Measurements from ENCODE around the gene BTC.

Gene BTC

DNA sequence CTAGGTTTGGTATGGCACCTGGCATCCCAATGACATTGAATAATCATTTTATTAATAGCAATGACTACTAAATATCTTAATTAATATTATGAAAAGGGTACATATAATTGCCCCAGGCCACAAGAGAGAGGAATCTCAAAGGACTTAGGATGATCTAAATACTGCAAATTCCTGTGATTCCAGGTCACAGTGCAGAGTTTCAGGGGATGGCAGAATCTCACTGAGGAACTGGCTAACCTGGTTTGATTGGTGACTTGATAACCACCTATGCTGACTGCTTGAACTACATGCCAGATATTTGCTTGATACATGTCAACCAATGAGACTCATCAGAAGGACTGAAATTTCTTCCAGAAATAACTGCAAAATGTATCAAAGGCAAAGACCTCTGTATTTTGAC, 37.2 kb downstream of the BTC start:
- Histone ChIP-seq H3K9me3 (ENCODE audit: control insufficient read depth, low read length) (no peaks in the 10 kb centered on the region), H3K4me3 (ENCODE audit: extremely low read depth, insufficient read depth, low read length, poor library complexity, severe bottlenecking) (no peak overlapping the region), H3K27ac (ENCODE audit: low read depth, low read length, severe bottlenecking) (no peak overlapping the region), H3K36me3 (ENCODE audit: control insufficient read depth, insufficient read depth, low read length) (no peaks in the 10 kb centered on the region), H3K4me1 (ENCODE audit: control insufficient read depth, insufficient read depth, low read length, poor library complexity, severe bottlenecking) (no peaks in the 10 kb centered on the region)

DNA sequence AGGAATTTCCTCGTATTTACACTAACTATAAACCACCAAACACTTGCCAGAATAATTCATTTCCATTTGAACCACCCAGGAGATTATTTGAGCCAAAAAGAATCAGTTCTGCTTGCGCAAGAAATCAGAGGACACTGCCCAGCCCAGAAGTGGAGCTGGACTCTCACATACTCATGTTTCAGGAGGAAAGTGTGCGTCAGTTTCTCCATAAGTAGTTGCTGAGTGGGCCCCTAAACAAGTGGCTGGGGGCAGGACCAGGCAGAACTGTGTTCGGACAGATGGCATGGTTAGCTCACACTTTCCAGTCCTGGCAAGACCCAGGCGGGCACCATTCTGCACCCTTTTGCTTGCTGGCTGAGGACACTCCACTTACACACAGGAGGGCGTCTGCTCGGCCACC, 38.8 kb downstream of the BTC start:
- Histone ChIP-seq H3K9me3 (ENCODE audit: control insufficient read depth, low read length) (no peaks in the 10 kb centered on the region), H3K36me3 (ENCODE audit: control insufficient read depth, insufficient read depth, low read length) (no peaks in the 10 kb centered on the region), H3K27ac (ENCODE audit: low read depth, low read length, severe bottlenecking) (no peak overlapping the region), H3K4me1 (ENCODE audit: control insufficient read depth, insufficient read depth, low read length, poor library complexity, severe bottlenecking) (no peaks in the 10 kb centered on the region), H3K4me3 (ENCODE audit: extremely low read depth, insufficient read depth, low read length, poor library complexity, severe bottlenecking) (no peak overlapping the region)
- WGBS, 2 experiments (ENCODE audit: insufficient coverage in 2 of 2): 74 to 89% methylated on average over 2 to 4 of the region's 7 CpGs

DNA sequence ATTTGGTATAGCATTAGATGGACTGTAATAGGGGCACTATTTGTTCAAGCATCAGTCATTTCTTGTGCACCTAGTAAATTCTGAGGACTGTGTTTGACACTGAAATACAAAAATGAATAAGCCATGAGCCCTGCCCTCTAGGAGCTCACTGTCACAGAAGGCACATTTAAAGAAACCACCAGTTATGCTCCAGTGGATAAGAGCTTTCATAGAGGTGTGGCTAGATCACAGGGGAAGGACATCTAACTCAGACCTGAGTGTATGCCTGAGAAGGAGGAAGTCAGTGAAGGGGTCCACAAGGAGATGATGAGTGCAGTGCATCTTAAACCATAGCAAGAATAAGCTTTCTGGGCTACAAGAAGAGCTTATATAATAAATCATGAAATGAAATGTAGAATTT, 40.1 kb downstream of the BTC start:
- H3K9me3 ChIP-seq (ENCODE audit: control insufficient read depth, low read length): no peaks in the 10 kb centered on the region
- H3K4me3 ChIP-seq (ENCODE audit: extremely low read depth, insufficient read depth, low read length, poor library complexity, severe bottlenecking): no peak overlapping the region
- H3K4me1 ChIP-seq (ENCODE audit: control insufficient read depth, insufficient read depth, low read length, poor library complexity, severe bottlenecking): no peaks in the 10 kb centered on the region
- no peak overlapping the region for H3K27ac ChIP-seq (ENCODE audit: low read depth, low read length, severe bottlenecking)
- no peaks in the 10 kb centered on the region for H3K36me3 ChIP-seq (ENCODE audit: control insufficient read depth, insufficient read depth, low read length)

DNA sequence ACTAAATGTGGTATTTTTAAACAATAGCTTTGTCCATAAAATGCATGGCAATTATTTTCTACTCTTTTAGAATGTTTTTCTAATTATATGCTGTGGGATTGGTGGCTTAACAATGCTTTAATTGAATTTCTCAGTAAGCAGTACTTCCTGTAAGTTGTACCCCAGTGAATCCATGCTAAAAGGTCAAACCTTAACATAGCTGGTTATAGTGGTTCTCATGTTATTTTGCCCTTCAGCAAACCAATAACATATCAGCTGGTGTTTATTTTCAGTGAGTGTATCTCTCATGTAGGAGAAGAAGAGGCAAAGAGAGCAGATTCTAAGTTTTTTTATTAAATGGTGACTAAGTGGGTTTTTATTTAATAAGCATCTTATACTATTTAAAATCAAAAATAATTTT, 41.5 kb downstream of the BTC start:
- H3K4me1 ChIP-seq (ENCODE audit: control insufficient read depth, insufficient read depth, low read length, poor library complexity, severe bottlenecking): no peaks in the 10 kb centered on the region
- no peak overlapping the region for H3K27ac ChIP-seq (ENCODE audit: low read depth, low read length, severe bottlenecking)
- no peaks in the 10 kb centered on the region for H3K36me3 ChIP-seq (ENCODE audit: control insufficient read depth, insufficient read depth, low read length)
- no peaks in the 10 kb centered on the region for H3K9me3 ChIP-seq (ENCODE audit: control insufficient read depth, low read length)
- H3K4me3 ChIP-seq (ENCODE audit: extremely low read depth, insufficient read depth, low read length, poor library complexity, severe bottlenecking): no peak overlapping the region

DNA sequence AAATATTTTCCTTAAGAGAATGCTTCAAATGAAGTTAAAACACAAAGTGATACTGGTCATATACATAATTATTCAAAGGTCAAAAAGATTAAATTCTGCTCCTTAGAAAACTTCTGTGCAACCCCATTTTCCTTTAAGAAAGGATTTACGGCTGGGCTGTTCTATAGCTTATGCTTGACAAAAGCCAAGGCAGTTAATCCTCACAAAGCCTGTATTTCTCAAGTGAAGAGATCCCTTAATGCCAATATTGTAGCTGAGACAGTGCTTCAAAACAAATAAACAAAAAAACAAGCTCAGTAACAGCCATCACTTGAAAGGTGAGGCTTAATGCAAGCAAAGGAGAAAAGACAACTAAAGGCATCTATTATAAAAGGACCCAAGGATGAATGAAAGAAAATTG, 42.5 kb downstream of the BTC start:
- no peak overlapping the region for H3K27ac ChIP-seq (ENCODE audit: low read depth, low read length, severe bottlenecking)
- no peaks in the 10 kb centered on the region for H3K4me1 ChIP-seq (ENCODE audit: control insufficient read depth, insufficient read depth, low read length, poor library complexity, severe bottlenecking)
- WGBS, 2 experiments (ENCODE audit: insufficient coverage in 2 of 2): 78 to 88% methylated on average over 1 of the region's 1 CpG
- no peak overlapping the region for H3K4me3 ChIP-seq (ENCODE audit: extremely low read depth, insufficient read depth, low read length, poor library complexity, severe bottlenecking)
- no peaks in the 10 kb centered on the region for H3K36me3 ChIP-seq (ENCODE audit: control insufficient read depth, insufficient read depth, low read length)
- H3K9me3 ChIP-seq (ENCODE audit: control insufficient read depth, low read length): no peaks in the 10 kb centered on the region

DNA sequence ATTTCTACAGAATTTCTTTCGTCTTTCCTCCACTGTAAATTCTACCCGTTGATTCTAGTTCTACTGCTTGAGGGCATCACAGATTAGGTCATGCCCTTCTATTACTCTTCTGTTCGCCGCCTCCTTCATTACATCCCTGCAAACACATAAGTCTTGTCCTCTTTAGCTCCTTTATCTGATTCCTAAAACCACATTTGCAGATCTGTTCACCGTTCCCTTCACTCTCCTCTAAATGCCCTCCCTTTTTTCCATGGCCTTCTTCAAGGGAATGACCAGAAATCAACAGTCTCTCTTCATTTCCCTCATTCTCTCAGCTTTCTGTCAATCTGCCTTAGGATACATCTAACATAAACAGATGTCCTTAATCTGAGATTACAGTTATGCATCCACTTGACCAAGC, 43.1 kb downstream of the BTC start:
- no peaks in the 10 kb centered on the region for H3K4me1 ChIP-seq (ENCODE audit: control insufficient read depth, insufficient read depth, low read length, poor library complexity, severe bottlenecking)
- no peak overlapping the region for H3K4me3 ChIP-seq (ENCODE audit: extremely low read depth, insufficient read depth, low read length, poor library complexity, severe bottlenecking)
- no peak overlapping the region for H3K27ac ChIP-seq (ENCODE audit: low read depth, low read length, severe bottlenecking)
- no peaks in the 10 kb centered on the region for H3K9me3 ChIP-seq (ENCODE audit: control insufficient read depth, low read length)
- 61 to 71% methylated on average over 4 to 5 of the region's 5 CpGs for WGBS, 2 experiments (ENCODE audit: insufficient coverage in 2 of 2)
- no peaks in the 10 kb centered on the region for H3K36me3 ChIP-seq (ENCODE audit: control insufficient read depth, insufficient read depth, low read length)

DNA sequence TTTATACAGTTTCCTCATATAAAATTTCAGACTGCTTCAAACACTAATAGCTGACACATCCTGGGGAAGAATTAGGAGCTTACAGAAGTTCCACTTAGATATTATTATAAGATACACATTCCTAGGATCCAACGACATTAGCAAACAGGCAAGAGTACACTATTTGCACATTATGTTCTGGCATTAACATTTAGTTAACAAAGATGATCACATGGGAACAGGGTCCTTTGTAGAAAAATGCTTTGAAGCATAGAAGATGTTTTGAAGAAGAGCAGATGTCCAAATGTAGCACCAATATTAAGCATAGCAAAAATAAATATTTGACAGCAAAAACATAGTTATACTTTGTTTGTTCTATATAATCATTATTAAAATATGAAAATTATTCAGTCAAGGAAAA, 52.1 kb downstream of the BTC start:
- Histone ChIP-seq H3K4me3 (ENCODE audit: extremely low read depth, insufficient read depth, low read length, poor library complexity, severe bottlenecking) (no peak overlapping the region), H3K27ac (ENCODE audit: low read depth, low read length, severe bottlenecking) (no peak overlapping the region), H3K36me3 (ENCODE audit: control insufficient read depth, insufficient read depth, low read length) (no peaks in the 10 kb centered on the region), H3K4me1 (ENCODE audit: control insufficient read depth, insufficient read depth, low read length, poor library complexity, severe bottlenecking) (no peaks in the 10 kb centered on the region), H3K9me3 (ENCODE audit: control insufficient read depth, low read length) (no peaks in the 10 kb centered on the region)
- no CpG with 5 or more reads among the region's 1 CpG for WGBS, 2 experiments (ENCODE audit: insufficient coverage in 2 of 2)

DNA sequence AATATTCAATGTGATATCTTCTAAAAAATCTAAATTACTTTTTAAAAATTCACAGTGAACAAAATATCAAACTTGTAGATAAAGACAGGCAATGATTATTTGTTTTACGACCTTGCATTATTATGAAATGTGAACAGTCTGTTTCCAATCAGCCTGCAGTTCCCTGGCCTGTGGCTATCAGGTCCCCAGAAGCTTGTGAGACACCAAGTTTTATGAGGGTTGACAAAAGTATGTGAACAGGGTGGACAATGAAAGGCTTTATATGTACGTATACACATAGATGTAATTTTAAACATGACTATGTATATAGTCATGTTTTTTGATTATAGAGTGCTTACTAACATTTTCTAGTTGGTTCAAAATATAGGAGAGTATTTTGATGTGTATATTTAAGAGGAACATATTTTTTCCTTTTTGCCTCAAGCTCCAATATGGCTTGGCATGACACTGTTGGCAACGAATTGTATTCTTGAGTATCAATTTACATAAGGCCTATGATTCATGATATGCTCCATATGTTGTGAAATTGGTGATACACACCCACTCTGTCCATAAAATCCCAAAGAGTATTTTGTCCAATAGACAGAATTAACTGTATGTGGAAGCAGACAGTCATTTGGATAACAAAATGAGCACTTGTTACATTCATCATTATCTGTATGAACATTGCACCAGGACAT, 55.7 kb downstream of the BTC start:
- no peaks in the 10 kb centered on the region for H3K36me3 ChIP-seq (ENCODE audit: control insufficient read depth, insufficient read depth, low read length)
- WGBS, 2 experiments (ENCODE audit: insufficient coverage in 2 of 2): 100% methylated on average over 1 of the region's 3 CpGs; no CpG with 5 or more reads in 1 of the 2 experiments
- no peaks in the 10 kb centered on the region for H3K9me3 ChIP-seq (ENCODE audit: control insufficient read depth, low read length)
- no peak overlapping the region for H3K27ac ChIP-seq (ENCODE audit: low read depth, low read length, severe bottlenecking)
- no peaks in the 10 kb centered on the region for H3K4me1 ChIP-seq (ENCODE audit: control insufficient read depth, insufficient read depth, low read length, poor library complexity, severe bottlenecking)
- H3K4me3 ChIP-seq (ENCODE audit: extremely low read depth, insufficient read depth, low read length, poor library complexity, severe bottlenecking): no peak overlapping the region

DNA sequence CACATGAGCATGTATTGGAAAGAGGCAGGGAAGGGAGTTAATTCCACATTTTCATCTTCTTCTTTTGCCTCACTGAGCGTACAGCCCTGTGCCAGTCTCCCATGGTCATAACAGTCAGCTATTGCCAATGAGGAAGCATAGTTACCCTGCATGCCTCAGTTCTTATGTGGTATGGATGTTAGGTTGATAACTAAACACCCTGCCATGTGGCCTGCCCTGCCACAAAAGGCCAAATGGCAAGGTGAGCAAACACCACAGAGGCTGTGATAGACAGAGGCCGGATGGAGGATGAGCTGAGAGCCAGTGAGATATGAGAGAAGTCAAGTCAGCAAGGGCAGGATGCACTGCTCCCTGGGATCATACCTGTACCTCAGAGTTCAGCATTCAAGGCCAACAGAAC, 59.3 kb downstream of the BTC start:
- H3K4me1 ChIP-seq (ENCODE audit: control insufficient read depth, insufficient read depth, low read length, poor library complexity, severe bottlenecking): no peaks in the 10 kb centered on the region
- no peaks in the 10 kb centered on the region for H3K9me3 ChIP-seq (ENCODE audit: control insufficient read depth, low read length)
- H3K27ac ChIP-seq (ENCODE audit: low read depth, low read length, severe bottlenecking): no peak overlapping the region
- WGBS, 2 experiments (ENCODE audit: insufficient coverage in 2 of 2): 80 to 91% methylated on average over 1 of the region's 2 CpGs
- no peak overlapping the region for H3K4me3 ChIP-seq (ENCODE audit: extremely low read depth, insufficient read depth, low read length, poor library complexity, severe bottlenecking)
- no peaks in the 10 kb centered on the region for H3K36me3 ChIP-seq (ENCODE audit: control insufficient read depth, insufficient read depth, low read length)

DNA sequence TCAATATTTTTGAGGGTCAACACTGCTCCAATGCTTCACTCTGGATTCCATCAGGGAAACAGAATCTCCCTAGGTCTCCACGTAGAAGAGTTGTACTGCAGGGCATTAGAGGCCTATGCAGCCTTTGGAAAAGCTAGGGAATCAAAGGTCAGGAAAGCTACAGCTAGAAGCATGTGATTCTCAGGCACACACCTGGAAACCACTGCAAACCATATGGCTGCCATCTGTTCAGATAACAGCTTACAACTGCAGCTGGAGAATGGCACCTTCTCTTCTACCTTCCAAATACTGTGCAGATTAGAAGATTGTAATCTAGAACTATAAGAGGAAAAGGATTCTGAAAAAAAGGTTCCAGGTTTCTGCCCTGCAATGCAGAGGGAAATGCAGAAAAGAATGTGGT, 60.6 kb downstream of the BTC start:
- 82% methylated on average over 1 of the region's 1 CpG; no CpG with 5 or more reads in 1 of the 2 experiments for WGBS, 2 experiments (ENCODE audit: insufficient coverage in 2 of 2)
- Histone ChIP-seq H3K9me3 (ENCODE audit: control insufficient read depth, low read length) (no peaks in the 10 kb centered on the region), H3K4me1 (ENCODE audit: control insufficient read depth, insufficient read depth, low read length, poor library complexity, severe bottlenecking) (no peaks in the 10 kb centered on the region), H3K4me3 (ENCODE audit: extremely low read depth, insufficient read depth, low read length, poor library complexity, severe bottlenecking) (no peak overlapping the region), H3K27ac (ENCODE audit: low read depth, low read length, severe bottlenecking) (no peak overlapping the region), H3K36me3 (ENCODE audit: control insufficient read depth, insufficient read depth, low read length) (no peaks in the 10 kb centered on the region)

DNA sequence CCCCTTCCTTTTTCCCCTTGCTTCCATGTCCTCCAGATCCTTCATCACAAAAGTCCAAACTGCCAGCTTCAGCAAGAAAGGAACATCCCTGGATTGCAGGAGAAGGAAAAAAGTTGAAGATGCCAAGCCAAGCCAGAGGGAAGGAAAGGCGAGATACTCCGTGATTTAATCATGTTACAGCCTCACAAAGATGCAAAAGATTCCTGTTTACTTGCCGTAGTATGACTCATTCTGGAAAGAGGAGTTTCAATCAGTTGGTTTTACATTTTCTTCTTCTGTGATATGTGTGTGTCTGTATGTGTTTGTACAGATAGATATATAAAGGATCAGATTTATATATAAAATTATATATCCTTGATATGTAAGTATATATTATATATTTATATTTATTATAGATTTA, 69.3 kb downstream of the BTC start:
- 83 to 86% methylated on average over 2 to 3 of the region's 3 CpGs for whole genome bisulfite sequencing, 2 experiments (ENCODE audit: insufficient coverage in 2 of 2)
- Histone ChIP-seq H3K9me3 (ENCODE audit: control insufficient read depth, low read length) (no peaks in the 10 kb centered on the region), H3K4me3 (ENCODE audit: extremely low read depth, insufficient read depth, low read length, poor library complexity, severe bottlenecking) (no peak overlapping the region), H3K36me3 (ENCODE audit: control insufficient read depth, insufficient read depth, low read length) (no peaks in the 10 kb centered on the region), H3K27ac (ENCODE audit: low read depth, low read length, severe bottlenecking) (no peak overlapping the region), H3K4me1 (ENCODE audit: control insufficient read depth, insufficient read depth, low read length, poor library complexity, severe bottlenecking) (no peaks in the 10 kb centered on the region)

DNA sequence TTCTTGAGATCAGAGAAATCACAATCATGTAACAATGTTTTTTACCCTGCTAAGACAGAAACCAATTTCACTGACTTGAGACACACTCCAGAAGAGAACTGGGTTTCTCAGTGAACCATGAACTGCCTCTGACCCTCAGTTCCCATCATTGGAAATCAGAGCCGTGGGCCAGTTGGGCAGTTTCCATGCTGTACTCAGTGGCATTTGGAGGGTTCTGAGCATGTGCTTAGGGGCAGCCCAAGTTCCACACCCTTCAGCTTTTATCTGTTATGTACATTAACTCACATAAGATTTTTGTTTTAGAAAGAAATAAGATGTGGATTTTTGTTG, 77.9 kb downstream of the BTC start:
- no CpG with 5 or more reads among the region's 1 CpG for WGBS, 2 experiments (ENCODE audit: insufficient coverage in 2 of 2)
- Histone ChIP-seq H3K36me3 (ENCODE audit: control insufficient read depth, insufficient read depth, low read length) (no peaks in the 10 kb centered on the region), H3K27ac (ENCODE audit: low read depth, low read length, severe bottlenecking) (no peak overlapping the region), H3K4me3 (ENCODE audit: extremely low read depth, insufficient read depth, low read length, poor library complexity, severe bottlenecking) (no peak overlapping the region), H3K4me1 (ENCODE audit: control insufficient read depth, insufficient read depth, low read length, poor library complexity, severe bottlenecking) (no peaks in the 10 kb centered on the region), H3K9me3 (ENCODE audit: control insufficient read depth, low read length) (no peaks in the 10 kb centered on the region)

All from mesodermal cell (in vitro differentiated cells).